CD4-positive, alpha-beta T cell treated with Interleukin-15 for 1 hour (primary cell): ENCODE data around the gene ARF6.

Source experiments
- DNase-seq: peaks from one replicate; pipeline ENCODE4 v3.0.0-alpha.2; 2020

ARF6 gene

GRCh38 chr14:49945448-49946319 lies 52.8 kb downstream of the ARF6 start:
- no peak for DNase-seq
